PC-3 (cell line): ENCODE results near the gene MYOCD. TPM values are rescaled to one million over a fixed set of nuclear protein-coding genes. Genes with fewer than 3 reads are reported as not detected.

Source experiments
- ATAC-seq: fragments of 200-7000 bp; cut with Tn5 transposase; 2 replicates; pipeline ENCODE4 v1.9.1; 2020; ENCODE audit warnings: mild to moderate bottlenecking, moderate library complexity
- BruUV-seq: library from RNA; stranded (reverse); fragments of 400-500 nt; replicated peaks from 2 replicates; lab custom pipeline; 2021; lab: Mats Ljungman, UMichigan
- CTCF ChIA-PET: fragments of 300-600 bp; sonication (Branson Sonifier 250); formaldehyde crosslinking; loops from one replicate; lab custom pipeline; 2022; ENCODE audit warnings: antibody characterized with exemption; lab: Charles Lee
- POLR2A ChIA-PET: fragments of 300-600 bp; sonication (Branson Sonifier 250); formaldehyde crosslinking; loops from one replicate; lab custom pipeline; 2022; ENCODE audit warnings: antibody characterized with exemption; ENCODE audit not compliant: unreplicated experiment; lab: Charles Lee
- DNase-seq: peaks from one replicate; pipeline ENCODE4 v3.0.0-alpha.2; 2015
- H2AFZ ChIP-seq: fragments of 300-600 bp; sonication (generic); 2 replicates; pipeline ENCODE4 v1.6.0; 2016; ENCODE audit warnings: antibody characterized with exemption, low read length
- H3F3A ChIP-seq: fragments of 300-600 bp; sonication (generic); one replicate; pipeline ENCODE4 v1.6.0; 2017; ENCODE audit warnings: antibody characterized with exemption, low read length, control low read depth, mild to moderate bottlenecking; ENCODE audit not compliant: unreplicated experiment
- H3K27ac ChIP-seq: fragments of 300-600 bp; sonication (generic); 2 replicates; pipeline ENCODE4 v1.5.1; 2016; ENCODE audit warnings: mild to moderate bottlenecking, low read length
- H3K27me3 ChIP-seq: fragments of 300-600 bp; sonication (generic); 2 replicates; pipeline ENCODE4 v1.6.1; 2016; ENCODE audit warnings: low read length, mixed read lengths
- H3K36me3 ChIP-seq: fragments of 300-600 bp; sonication (generic); 2 replicates; pipeline ENCODE4 v1.6.1; 2016; ENCODE audit warnings: low read depth, mixed run types, low read length, mixed read lengths
- H3K4me1 ChIP-seq: fragments of 300-600 bp; sonication (generic); 2 replicates; pipeline ENCODE4 v1.5.1; 2016; ENCODE audit warnings: low read length; ENCODE audit not compliant: insufficient read depth
- H3K4me2 ChIP-seq: fragments of 300-600 bp; sonication (generic); 2 replicates; pipeline ENCODE4 v1.6.0; 2016; ENCODE audit warnings: low read length
- H3K4me3 ChIP-seq: fragments of 300-600 bp; sonication (generic); 2 replicates; pipeline ENCODE4 v1.5.1; 2016; ENCODE audit warnings: mild to moderate bottlenecking, low read length, mixed read lengths
- H3K79me2 ChIP-seq: fragments of 300-600 bp; sonication (generic); 2 replicates; pipeline ENCODE4 v1.6.1; 2017; ENCODE audit warnings: low read length, mixed read lengths
- H3K9ac ChIP-seq: fragments of 300-600 bp; sonication (generic); 2 replicates; pipeline ENCODE4 v1.6.0; 2016; ENCODE audit warnings: mild to moderate bottlenecking, low read length
- H3K9me2 ChIP-seq: fragments of 300-600 bp; sonication (generic); replicated peaks from 2 replicates; pipeline ENCODE4 v1.6.1; 2016; ENCODE audit warnings: mixed run types, low read length, mixed read lengths
- H3K9me3 ChIP-seq: fragments of 300-600 bp; sonication (generic); 2 replicates; pipeline ENCODE4 v1.6.1; 2016; ENCODE audit warnings: low read length, mixed read lengths
- H4K20me1 ChIP-seq: fragments of 300-600 bp; sonication (generic); 2 replicates; pipeline ENCODE4 v1.6.1; 2016; ENCODE audit warnings: low read length, mixed read lengths
- EZH2 ChIP-seq: fragments of 300-600 bp; sonication (generic); IDR thresholded peaks from one replicate; pipeline ENCODE4 v1.6.1; 2017; ENCODE audit warnings: antibody characterized with exemption, mild to moderate bottlenecking, low read length; ENCODE audit not compliant: unreplicated experiment
- EZH2phosphoT487 ChIP-seq: fragments of 300-600 bp; sonication (generic); IDR thresholded peaks from 2 replicates; pipeline ENCODE4 v1.6.1; 2018; ENCODE audit warnings: mild to moderate bottlenecking, antibody characterized with exemption, low read length, borderline replicate concordance
- intact Hi-C: fragments of 100-400 bp; cut with micrococcal nuclease; formaldehyde crosslinking; loops from 2 replicates; pipeline ENCODE4 v1.9.0; 2023
- total RNA-seq: library from RNA; depleted of rRNA; stranded (reverse); fragments of >200 nt; gene quantifications from 2 replicates; pipeline ENCODE4 v1.2.3, GENCODE V29; 2014
- TF ChIP-seq, protein P1 (sequence below): fragments of 300-600 bp; sonication (generic); conservative IDR thresholded peaks from 2 replicates; pipeline ENCODE4 v1.5.1; 2017; ENCODE audit warnings: antibody characterized with exemption, low read depth, mild to moderate bottlenecking, low read length

The MYOCD gene
- total RNA-seq, 1 experiment from 2014 or later = not detected

DNA sequence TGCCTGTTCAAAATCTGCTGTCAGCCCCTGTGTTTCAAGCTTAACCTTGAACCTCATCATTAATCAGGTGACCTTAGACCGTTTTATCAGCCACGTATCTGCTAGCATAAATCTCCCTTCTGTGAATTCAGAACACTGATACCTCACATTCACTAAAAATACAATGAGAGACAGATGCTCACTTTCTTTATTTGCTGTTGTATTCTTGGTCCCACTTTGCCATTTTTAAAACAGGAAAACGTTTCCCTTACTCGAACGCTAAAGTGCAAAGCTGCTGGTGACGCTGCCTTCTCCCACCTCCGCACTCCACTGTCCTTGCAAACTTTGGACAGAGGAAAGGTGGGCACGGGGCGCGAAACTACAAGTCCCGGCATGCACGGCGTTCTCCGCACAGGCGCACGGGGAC, 123.4 kb downstream of the MYOCD start:
- peak overlapping the region; percentile 60 for H3K4me3 ChIP-seq
- no peaks in the 10 kb centered on the region for H3F3A ChIP-seq
- H3K9me3 ChIP-seq = no peaks in the 10 kb centered on the region
- BruUV-seq = no TSS peak
- CTCF ChIA-PET = no interaction called here
- TF ChIP-seq EZH2phosphoT487 (no peak), EZH2 (no peak)
- TF ChIP-seq, protein P1, sequence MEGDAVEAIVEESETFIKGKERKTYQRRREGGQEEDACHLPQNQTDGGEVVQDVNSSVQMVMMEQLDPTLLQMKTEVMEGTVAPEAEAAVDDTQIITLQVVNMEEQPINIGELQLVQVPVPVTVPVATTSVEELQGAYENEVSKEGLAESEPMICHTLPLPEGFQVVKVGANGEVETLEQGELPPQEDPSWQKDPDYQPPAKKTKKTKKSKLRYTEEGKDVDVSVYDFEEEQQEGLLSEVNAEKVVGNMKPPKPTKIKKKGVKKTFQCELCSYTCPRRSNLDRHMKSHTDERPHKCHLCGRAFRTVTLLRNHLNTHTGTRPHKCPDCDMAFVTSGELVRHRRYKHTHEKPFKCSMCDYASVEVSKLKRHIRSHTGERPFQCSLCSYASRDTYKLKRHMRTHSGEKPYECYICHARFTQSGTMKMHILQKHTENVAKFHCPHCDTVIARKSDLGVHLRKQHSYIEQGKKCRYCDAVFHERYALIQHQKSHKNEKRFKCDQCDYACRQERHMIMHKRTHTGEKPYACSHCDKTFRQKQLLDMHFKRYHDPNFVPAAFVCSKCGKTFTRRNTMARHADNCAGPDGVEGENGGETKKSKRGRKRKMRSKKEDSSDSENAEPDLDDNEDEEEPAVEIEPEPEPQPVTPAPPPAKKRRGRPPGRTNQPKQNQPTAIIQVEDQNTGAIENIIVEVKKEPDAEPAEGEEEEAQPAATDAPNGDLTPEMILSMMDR = no peak
- no peaks in the 10 kb centered on the region for H4K20me1 ChIP-seq
- no peaks in the 10 kb centered on the region for H3K36me3 ChIP-seq
- intact Hi-C loops = no loop called here
- no peaks in the 10 kb centered on the region for H3K79me2 ChIP-seq
- peak overlapping the region; percentile 74 for H3K4me2 ChIP-seq
- no peaks in the 10 kb centered on the region for H3K9me2 ChIP-seq
- peaks cover 31% of the 10 kb centered on the region for H3K27me3 ChIP-seq
- no peaks in the 10 kb centered on the region for H3K4me1 ChIP-seq
- no peak overlapping the region for H3K9ac ChIP-seq
- H3K27ac ChIP-seq = no peak overlapping the region
- H2AFZ ChIP-seq = peak overlapping the region; percentile 56; the same call in 1 of the 2 replicates
- POLR2A ChIA-PET = no interaction called here
- no peak for ATAC-seq
- peak; percentile 44 for DNase-seq

DNA sequence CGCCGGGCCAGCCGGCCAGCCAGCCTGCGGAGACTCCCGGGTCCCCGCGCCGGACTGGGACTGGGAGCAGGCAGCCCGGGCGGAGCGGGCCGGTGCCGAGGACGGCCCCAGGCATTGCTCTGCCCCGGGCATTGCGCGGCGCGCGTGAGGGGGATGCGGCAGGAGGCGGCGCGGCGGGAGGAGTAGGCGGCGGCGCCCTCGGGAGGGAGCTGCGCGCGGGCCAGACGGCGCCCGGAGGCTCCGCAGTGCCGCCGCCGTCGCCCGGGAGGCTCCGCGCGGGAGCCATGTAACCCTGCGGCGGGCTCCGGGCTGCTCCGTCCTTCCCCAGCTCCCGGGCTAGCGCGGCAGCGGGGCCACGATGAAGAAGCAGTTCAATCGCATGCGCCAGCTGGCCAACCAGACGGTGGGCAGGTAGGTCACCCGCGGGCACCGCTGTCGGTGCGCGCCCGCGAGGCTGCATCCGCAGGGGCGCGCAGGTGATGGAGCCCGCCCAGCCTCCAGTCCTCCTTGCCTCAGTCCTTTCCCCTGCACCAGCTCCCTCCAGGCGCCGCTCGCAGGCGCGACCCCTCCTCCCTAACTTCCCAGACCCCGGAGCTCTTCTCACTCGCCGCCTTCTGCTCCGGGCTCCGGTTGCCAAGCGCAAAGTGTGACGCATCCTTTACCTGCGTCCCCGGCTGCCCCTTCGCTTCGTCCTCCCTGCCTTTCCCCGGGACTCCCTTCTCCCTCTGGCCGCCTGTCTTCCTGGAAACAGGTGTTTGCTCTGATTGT, 124.0 kb downstream of the MYOCD start, which contains the start of gene ARHGAP44:
Gene ARHGAP44 (plus strand): TSS at position 18 of the 768 bp plus-strand sequence. CDS start 341 bp downstream, at position 359.
- no peaks in the 10 kb centered on the region for H3K9me3 ChIP-seq
- H3K9me2 ChIP-seq = no peaks in the 10 kb centered on the region
- DNase-seq (no peak), ATAC-seq (peak; percentile 76)
- POLR2A ChIA-PET = no interaction called here
- H4K20me1 ChIP-seq = no peaks in the 10 kb centered on the region
- TF ChIP-seq EZH2 (no peak), EZH2phosphoT487 (no peak)
- TF ChIP-seq, protein P1 = no peak
- H3K27ac ChIP-seq = no peak within 1 kb of the TSS
- no TSS peak for BruUV-seq
- H3K9ac ChIP-seq = no peak within 1 kb of the TSS
- no peaks in the 10 kb centered on the region for H3K4me1 ChIP-seq
- intact Hi-C loops = no loop called here
- peaks cover 31% of the 10 kb centered on the region for H3K27me3 ChIP-seq
- no peaks in the 10 kb centered on the region for H3K36me3 ChIP-seq
- H3F3A ChIP-seq = no peaks in the 10 kb centered on the region
- CTCF ChIA-PET = no interaction called here
- H2AFZ ChIP-seq = peak within 1 kb of the TSS; percentile 56; the same call in 1 of the 2 replicates
- peak within 1 kb of the TSS; percentile 60 for H3K4me3 ChIP-seq
- peak within 1 kb of the TSS; percentile 74 for H3K4me2 ChIP-seq
- no peaks in the 10 kb centered on the region for H3K79me2 ChIP-seq
